Neutrophil (primary cell): Measurements from ENCODE around the gene RETN.

ENCODE experiments used
- H3K27ac ChIP-seq: fragments of 200-600 bp; sonication (generic); 2 replicates; pipeline ENCODE4 v1.5.1; 2016; ENCODE audit warnings: mild to moderate bottlenecking, moderate library complexity
- H3K27me3 ChIP-seq: fragments of 200-600 bp; sonication (generic); 2 replicates; pipeline ENCODE4 v1.6.0; 2016; ENCODE audit warnings: mild to moderate bottlenecking
- H3K36me3 ChIP-seq: fragments of 200-600 bp; sonication (generic); 2 replicates; pipeline ENCODE4 v1.5.1; 2017
- H3K4me1 ChIP-seq, 2 experiments: fragments of 200-600 bp in 1 of 2; sonication (generic) in 1 of 2; 1 replicate in 1 of 2; 2 replicates in 1 of 2; pipeline versions ENCODE4 v1.5.1 to v1.6.1; 2013 to 2016; ENCODE audit warnings: low read depth in 1 of 2, low read length in 1 of 2, mild to moderate bottlenecking in 1 of 2, moderate library complexity in 1 of 2; ENCODE audit not compliant: control insufficient read depth in 1 of 2, insufficient read depth in 1 of 2
- H3K4me3 ChIP-seq, 2 experiments: fragments of 200-600 bp in 1 of 2; sonication (generic) in 1 of 2; 1 replicate in 1 of 2; 2 replicates in 1 of 2; pipeline ENCODE4 v1.5.1; 2013 to 2016; ENCODE audit warnings: low read depth in 1 of 2, low read length in 1 of 2, mild to moderate bottlenecking in 1 of 2, moderate library complexity in 1 of 2
- H3K9me3 ChIP-seq: fragments of 200-600 bp; sonication (generic); 2 replicates; pipeline ENCODE4 v1.5.1; 2016
- CTCF ChIP-seq: fragments of 200-600 bp; sonication (generic); IDR thresholded peaks from 2 replicates; pipeline ENCODE4 v1.5.1; 2016; ENCODE audit warnings: antibody characterized with exemption

The RETN gene

GRCh38 chr19:7636317-7636690 is 32.5 kb upstream of the RETN start:
- Histone ChIP-seq H3K27ac (peak overlapping the region; percentile 98), H3K36me3 (peaks cover 41% of the 10 kb centered on the region), H3K4me1 (peaks cover 37 to 49% of the 10 kb centered on the region in 2 experiments), H3K9me3 (no peaks in the 10 kb centered on the region), H3K27me3 (no peaks in the 10 kb centered on the region), H3K4me3 (peak overlapping the region; percentile 87 to 95)
- no peak for TF ChIP-seq CTCF

GRCh38 chr19:7636691-7637373 is 32.0 kb upstream of the RETN start, which contains the start of gene STXBP2:
TSS of gene STXBP2 (plus strand) at chr19:7637110. CDS start at chr19:7637150, 40 bp downstream.
- peaks cover 43% of the 10 kb centered on the region for H3K36me3 ChIP-seq
- TF ChIP-seq CTCF, result peak; percentile 91
- no peaks in the 10 kb centered on the region for H3K27me3 ChIP-seq
- H3K27ac ChIP-seq, result peak within 1 kb of the TSS; percentile 98
- peaks cover 37 to 49% of the 10 kb centered on the region in 2 experiments for H3K4me1 ChIP-seq
- H3K4me3 ChIP-seq, result peak within 1 kb of the TSS; percentile 87 to 95
- no peaks in the 10 kb centered on the region for H3K9me3 ChIP-seq

GRCh38 chr19:7637374-7638256 is 31.2 kb upstream of the RETN start:
- Histone ChIP-seq H3K4me1 (peaks cover 37 to 53% of the 10 kb centered on the region in 2 experiments), H3K27ac (peak overlapping the region; percentile 98), H3K36me3 (peaks cover 43% of the 10 kb centered on the region), H3K4me3 (peak overlapping the region; percentile 87 to 95), H3K27me3 (no peaks in the 10 kb centered on the region), H3K9me3 (no peaks in the 10 kb centered on the region)
- no peak for TF ChIP-seq CTCF

- H3K4me3 ChIP-seq, result peak overlapping the region in 1 of 2 experiments; percentile 95
- H3K27me3 ChIP-seq, result no peaks in the 10 kb centered on the region
- H3K27ac ChIP-seq, result peak overlapping the region; percentile 98
- H3K9me3 ChIP-seq, result no peaks in the 10 kb centered on the region
- no peak for TF ChIP-seq CTCF
- H3K4me1 ChIP-seq, result peaks cover 44 to 59% of the 10 kb centered on the region in 2 experiments
- peaks cover 49% of the 10 kb centered on the region for H3K36me3 ChIP-seq
Measured at GRCh38 chr19:7638802-7639465, 29.9 kb upstream of the RETN start.

GRCh38 chr19:7639863-7640348 is 28.9 kb upstream of the RETN start:
- Histone ChIP-seq H3K4me1 (peaks cover 54 to 68% of the 10 kb centered on the region in 2 experiments), H3K36me3 (peaks cover 59% of the 10 kb centered on the region)

More at GRCh38 chr19:7639863-7640348, 28.9 kb upstream of the RETN start:
- TF ChIP-seq CTCF, result no peak
- H3K27me3 ChIP-seq, result no peaks in the 10 kb centered on the region
- no peak overlapping the region for H3K4me3 ChIP-seq
- peak overlapping the region; percentile 98 for H3K27ac ChIP-seq
- H3K9me3 ChIP-seq, result no peaks in the 10 kb centered on the region
